ENCODE results near the gene SCIN. TPM values are rescaled to one million over a fixed set of nuclear protein-coding genes. Genes with fewer than 3 reads are reported as not detected.
"Not testable (repeated sequence)": the region's sequence is repeated elsewhere in the genome, so short reads cannot be mapped to it uniquely, and the experiment has no call there.

The SCIN gene
- polyA plus RNA-seq, 1 donor from 2014 or later = 0.53 TPM

DNA sequence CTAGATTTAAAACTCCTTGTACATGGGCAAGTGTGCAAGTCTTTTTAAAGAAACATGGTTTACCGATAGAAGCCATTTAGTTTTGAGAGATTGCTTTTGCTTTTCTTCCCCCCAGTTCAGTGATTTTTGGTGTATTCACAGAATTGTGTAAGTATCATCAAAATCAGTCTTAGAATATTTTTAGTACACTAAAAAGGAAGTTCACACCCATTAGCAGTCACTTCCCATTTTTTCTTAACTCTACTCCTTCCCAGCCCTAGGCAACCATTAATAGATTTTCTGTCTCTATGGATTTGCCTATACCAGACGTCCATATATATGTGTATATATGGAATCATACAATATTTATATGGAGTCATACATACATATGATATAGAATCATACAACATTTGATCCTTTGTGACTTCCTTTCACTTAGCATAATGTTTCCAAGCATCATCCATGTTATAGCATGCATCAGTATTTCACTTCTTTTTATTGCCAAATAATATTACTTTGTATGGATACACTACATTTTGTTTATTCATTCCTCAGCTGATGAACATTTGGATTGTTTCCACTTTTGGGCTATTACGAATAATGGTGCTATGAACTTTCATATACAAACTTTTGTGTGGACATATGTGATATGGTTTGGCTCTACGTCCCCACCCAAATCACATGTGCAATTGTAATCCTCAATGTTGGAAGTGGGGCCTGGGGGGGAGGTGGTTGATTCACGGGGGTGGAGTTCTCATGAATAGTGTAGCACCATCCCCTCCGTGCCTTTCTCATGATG lies 100.4 kb downstream of the SCIN start:
- Histone ChIP-seq H3K79me2 (replicated peaks; ENCODE audit: insufficient read depth, low read length) (no peaks in the 10 kb centered on the region), H3K9ac (ENCODE audit: low read length) (no peak overlapping the region), H3K27ac (ENCODE audit: low read length) (no peak overlapping the region), H3K9me2 (ENCODE audit: insufficient read depth, low read length) (no peaks in the 10 kb centered on the region), H4K20me1 (ENCODE audit: insufficient read depth) (no peaks in the 10 kb centered on the region), H3K36me3 (ENCODE audit: insufficient read depth, low read length) (no peaks in the 10 kb centered on the region), H2AFZ (ENCODE audit: low read depth, low read length) (no peak overlapping the region), H3K4me2 (ENCODE audit: low read length) (no peak overlapping the region), H3K27me3 (ENCODE audit: insufficient read depth, low read depth, low read length) (no peaks in the 10 kb centered on the region), H3F3A (ENCODE audit: insufficient read depth, low read length, poor library complexity, severe bottlenecking) (no peaks in the 10 kb centered on the region), H3K9me3 (ENCODE audit: low read length) (no peaks in the 10 kb centered on the region), H3K4me3 (ENCODE audit: low read length) (no peak overlapping the region)
- TF ChIP-seq SMC3 (conservative IDR thresholded peaks at IDR 0.05; ENCODE audit: poor library complexity) (no peak), EP300 (conservative IDR thresholded peaks at IDR 0.05; ENCODE audit: poor library complexity, severe bottlenecking) (no peak), EZH2 (IDR thresholded peaks at IDR 0.05; ENCODE audit: borderline replicate concordance, insufficient read depth, low read length, poor library complexity, severe bottlenecking) (no peak), MXI1 (conservative IDR thresholded peaks at IDR 0.05; ENCODE audit: poor library complexity, severe bottlenecking) (no peak), TAF1 (IDR thresholded peaks at IDR 0.05; ENCODE audit: low read depth) (no peak), POLR2AphosphoS5 (IDR thresholded peaks at IDR 0.05) (no peak), RAD21 (conservative IDR thresholded peaks at IDR 0.05) (no peak)
- TF ChIP-seq, protein P1, sequence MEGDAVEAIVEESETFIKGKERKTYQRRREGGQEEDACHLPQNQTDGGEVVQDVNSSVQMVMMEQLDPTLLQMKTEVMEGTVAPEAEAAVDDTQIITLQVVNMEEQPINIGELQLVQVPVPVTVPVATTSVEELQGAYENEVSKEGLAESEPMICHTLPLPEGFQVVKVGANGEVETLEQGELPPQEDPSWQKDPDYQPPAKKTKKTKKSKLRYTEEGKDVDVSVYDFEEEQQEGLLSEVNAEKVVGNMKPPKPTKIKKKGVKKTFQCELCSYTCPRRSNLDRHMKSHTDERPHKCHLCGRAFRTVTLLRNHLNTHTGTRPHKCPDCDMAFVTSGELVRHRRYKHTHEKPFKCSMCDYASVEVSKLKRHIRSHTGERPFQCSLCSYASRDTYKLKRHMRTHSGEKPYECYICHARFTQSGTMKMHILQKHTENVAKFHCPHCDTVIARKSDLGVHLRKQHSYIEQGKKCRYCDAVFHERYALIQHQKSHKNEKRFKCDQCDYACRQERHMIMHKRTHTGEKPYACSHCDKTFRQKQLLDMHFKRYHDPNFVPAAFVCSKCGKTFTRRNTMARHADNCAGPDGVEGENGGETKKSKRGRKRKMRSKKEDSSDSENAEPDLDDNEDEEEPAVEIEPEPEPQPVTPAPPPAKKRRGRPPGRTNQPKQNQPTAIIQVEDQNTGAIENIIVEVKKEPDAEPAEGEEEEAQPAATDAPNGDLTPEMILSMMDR (IDR thresholded peaks at IDR 0.05; ENCODE audit: poor library complexity, severe bottlenecking) = no peak
- TF ChIP-seq, protein P2, sequence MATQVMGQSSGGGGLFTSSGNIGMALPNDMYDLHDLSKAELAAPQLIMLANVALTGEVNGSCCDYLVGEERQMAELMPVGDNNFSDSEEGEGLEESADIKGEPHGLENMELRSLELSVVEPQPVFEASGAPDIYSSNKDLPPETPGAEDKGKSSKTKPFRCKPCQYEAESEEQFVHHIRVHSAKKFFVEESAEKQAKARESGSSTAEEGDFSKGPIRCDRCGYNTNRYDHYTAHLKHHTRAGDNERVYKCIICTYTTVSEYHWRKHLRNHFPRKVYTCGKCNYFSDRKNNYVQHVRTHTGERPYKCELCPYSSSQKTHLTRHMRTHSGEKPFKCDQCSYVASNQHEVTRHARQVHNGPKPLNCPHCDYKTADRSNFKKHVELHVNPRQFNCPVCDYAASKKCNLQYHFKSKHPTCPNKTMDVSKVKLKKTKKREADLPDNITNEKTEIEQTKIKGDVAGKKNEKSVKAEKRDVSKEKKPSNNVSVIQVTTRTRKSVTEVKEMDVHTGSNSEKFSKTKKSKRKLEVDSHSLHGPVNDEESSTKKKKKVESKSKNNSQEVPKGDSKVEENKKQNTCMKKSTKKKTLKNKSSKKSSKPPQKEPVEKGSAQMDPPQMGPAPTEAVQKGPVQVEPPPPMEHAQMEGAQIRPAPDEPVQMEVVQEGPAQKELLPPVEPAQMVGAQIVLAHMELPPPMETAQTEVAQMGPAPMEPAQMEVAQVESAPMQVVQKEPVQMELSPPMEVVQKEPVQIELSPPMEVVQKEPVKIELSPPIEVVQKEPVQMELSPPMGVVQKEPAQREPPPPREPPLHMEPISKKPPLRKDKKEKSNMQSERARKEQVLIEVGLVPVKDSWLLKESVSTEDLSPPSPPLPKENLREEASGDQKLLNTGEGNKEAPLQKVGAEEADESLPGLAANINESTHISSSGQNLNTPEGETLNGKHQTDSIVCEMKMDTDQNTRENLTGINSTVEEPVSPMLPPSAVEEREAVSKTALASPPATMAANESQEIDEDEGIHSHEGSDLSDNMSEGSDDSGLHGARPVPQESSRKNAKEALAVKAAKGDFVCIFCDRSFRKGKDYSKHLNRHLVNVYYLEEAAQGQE (IDR thresholded peaks at IDR 0.05; ENCODE audit: borderline replicate concordance) = no peak

DNA sequence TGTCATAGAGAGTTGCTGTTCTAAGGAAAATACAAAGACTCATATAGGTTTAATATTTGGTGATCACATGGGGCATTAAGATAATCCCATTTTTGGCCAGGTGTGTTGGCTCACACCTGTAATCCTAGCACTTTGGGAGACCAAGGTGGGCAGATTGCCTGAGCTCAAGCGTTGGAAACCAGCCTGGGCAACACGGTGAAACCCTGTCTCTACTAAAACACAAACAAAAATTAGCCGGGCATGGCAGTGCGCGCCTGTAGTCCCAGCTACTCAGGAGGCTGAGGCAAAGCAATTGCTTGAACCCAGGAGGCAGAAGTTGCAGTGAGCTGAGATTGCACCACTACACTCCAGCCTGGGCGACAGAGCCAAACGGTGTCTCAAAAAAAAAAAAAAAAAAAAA lies 102.9 kb downstream of the SCIN start:
- not testable (repeated sequence) for H4K20me1 ChIP-seq (ENCODE audit: insufficient read depth); H3K79me2 ChIP-seq (replicated peaks; ENCODE audit: insufficient read depth, low read length); H3K9me2 ChIP-seq (ENCODE audit: insufficient read depth, low read length); H2AFZ ChIP-seq (ENCODE audit: low read depth, low read length); H3K27me3 ChIP-seq (ENCODE audit: insufficient read depth, low read depth, low read length); H3K36me3 ChIP-seq (ENCODE audit: insufficient read depth, low read length); H3F3A ChIP-seq (ENCODE audit: insufficient read depth, low read length, poor library complexity, severe bottlenecking); H3K4me3 ChIP-seq (ENCODE audit: low read length); H3K9me3 ChIP-seq (ENCODE audit: low read length); H3K4me2 ChIP-seq (ENCODE audit: low read length); H3K9ac ChIP-seq (ENCODE audit: low read length); H3K27ac ChIP-seq (ENCODE audit: low read length)

All from neural cell (in vitro differentiated cells).